ENCODE data around the gene STBD1. TPM values are rescaled to one million over a fixed set of nuclear protein-coding genes. Genes with fewer than 3 reads are reported as not detected.

The STBD1 gene
- total and polyA plus RNA-seq, 9 of the 15 experiments (the other 6 are each of a cell fraction or from before 2014, with no cell fraction given): 0.08 to 0.64 (median 0.27) TPM; not detected in 2

DNA sequence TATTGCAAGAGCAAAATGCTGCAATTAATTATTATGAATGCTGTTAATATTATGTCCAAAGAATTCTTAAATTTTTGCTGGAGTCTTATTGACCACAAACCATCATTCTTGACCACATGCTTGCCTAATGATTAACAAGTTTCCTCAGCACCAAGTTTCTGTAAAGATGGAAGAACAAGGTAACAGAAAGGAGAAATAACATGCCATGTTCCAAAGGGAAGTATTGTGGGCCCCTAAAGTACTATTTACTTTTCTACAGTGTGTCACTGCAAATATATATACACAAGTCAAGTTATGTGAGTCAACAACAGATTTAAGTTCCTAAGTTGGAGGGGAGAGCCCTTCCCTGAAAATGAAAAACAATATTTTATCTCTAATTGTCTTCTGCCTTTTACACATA is 34.5 kb upstream of the STBD1 start:
- Histone ChIP-seq H3K36me3 (ENCODE audit: control insufficient read depth, insufficient read depth, low read length) (no peaks in the 10 kb centered on the region; the same call in 2 of the 3 replicates), H3K9me3 (replicated peaks; ENCODE audit: control insufficient read depth, insufficient read depth, low read depth, low read length) (no peaks in the 10 kb centered on the region), H3K27ac (ENCODE audit: extremely low read depth, low read depth, low read length) (no peak overlapping the region), H3K4me2 (ENCODE audit: insufficient read depth, low read length) (no peak overlapping the region), H3K4me1 (replicated peaks in 1 of 2; ENCODE audit: control insufficient read depth in 2 of 2, insufficient read depth in 2 of 2, low read length in 2 of 2) (no peaks in the 10 kb centered on the region; a peak in 1 of 5 replicates), H3K9me1 (ENCODE audit: control insufficient read depth, insufficient read depth, low read length) (no peaks in the 10 kb centered on the region), H3K9ac (ENCODE audit: insufficient read depth in 1 of 2, low read depth in 2 of 2, low read length in 2 of 2) (no peak overlapping the region), H3K79me2 (ENCODE audit: control insufficient read depth, insufficient read depth, low read length) (no peaks in the 10 kb centered on the region), H4K20me1 (replicated peaks; ENCODE audit: control insufficient read depth, insufficient read depth, low read length) (no peaks in the 10 kb centered on the region), H3K27me3 (ENCODE audit: control insufficient read depth in 2 of 2, insufficient read depth in 2 of 2, low read length in 2 of 2) (no peaks in the 10 kb centered on the region), H3K4me3 (no peak overlapping the region), H2AFZ (ENCODE audit: low read depth, low read length) (no peak overlapping the region)
- in situ Hi-C loops (cut with MboI) (no loop called here), intact Hi-C loops (cut with micrococcal nuclease) (no loop called here)
- POLR2A ChIA-PET: no interaction called here
- TF ChIP-seq SRSF7 (optimal IDR thresholded peaks at IDR 0.05; ENCODE audit: low read depth, low read length): no peak
- TF ChIP-seq, protein P1, sequence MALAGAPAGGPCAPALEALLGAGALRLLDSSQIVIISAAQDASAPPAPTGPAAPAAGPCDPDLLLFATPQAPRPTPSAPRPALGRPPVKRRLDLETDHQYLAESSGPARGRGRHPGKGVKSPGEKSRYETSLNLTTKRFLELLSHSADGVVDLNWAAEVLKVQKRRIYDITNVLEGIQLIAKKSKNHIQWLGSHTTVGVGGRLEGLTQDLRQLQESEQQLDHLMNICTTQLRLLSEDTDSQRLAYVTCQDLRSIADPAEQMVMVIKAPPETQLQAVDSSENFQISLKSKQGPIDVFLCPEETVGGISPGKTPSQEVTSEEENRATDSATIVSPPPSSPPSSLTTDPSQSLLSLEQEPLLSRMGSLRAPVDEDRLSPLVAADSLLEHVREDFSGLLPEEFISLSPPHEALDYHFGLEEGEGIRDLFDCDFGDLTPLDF (CRISPR knock-in tag; IDR thresholded peaks at IDR 0.05): no peak
- no peak for TF ChIP-seq NCOA1 (IDR thresholded peaks at IDR 0.05; ENCODE audit: low read depth)
- TF ChIP-seq SUPT5H (IDR thresholded peaks at IDR 0.05): no peak
- no peak for TF ChIP-seq ZNF174 (CRISPR knock-in tag; IDR thresholded peaks at IDR 0.05)
- no peak for TF ChIP-seq BRD4 (IDR thresholded peaks at IDR 0.05)
- TF ChIP-seq HDAC6 (IDR thresholded peaks at IDR 0.05; ENCODE audit: low read depth, low read length): no peak
- TF ChIP-seq PTRF (tag; IDR thresholded peaks at IDR 0.05): no peak
- no peak for TF ChIP-seq L3MBTL2 (IDR thresholded peaks at IDR 0.05)
- TF ChIP-seq ZKSCAN8 (CRISPR knock-in tag; IDR thresholded peaks at IDR 0.05): no peak
- TF ChIP-seq MIER1 (IDR thresholded peaks at IDR 0.05; ENCODE audit: low read depth): no peak
- TF ChIP-seq MCM7 (IDR thresholded peaks at IDR 0.05): no peak
- TF ChIP-seq, protein P2, sequence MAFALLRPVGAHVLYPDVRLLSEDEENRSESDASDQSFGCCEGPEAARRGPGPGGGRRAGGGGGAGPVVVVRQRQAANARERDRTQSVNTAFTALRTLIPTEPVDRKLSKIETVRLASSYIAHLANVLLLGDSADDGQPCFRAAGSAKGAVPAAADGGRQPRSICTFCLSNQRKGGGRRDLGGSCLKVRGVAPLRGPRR (CRISPR knock-in tag; IDR thresholded peaks at IDR 0.05): no peak
- no peak for TF ChIP-seq RFX1 (IDR thresholded peaks at IDR 0.05)
- TF ChIP-seq TBP (optimal IDR thresholded peaks at IDR 0.05; ENCODE audit: low read depth, low read length): no peak
- no peak for TF ChIP-seq CBX1 (IDR thresholded peaks at IDR 0.05; ENCODE audit: low read depth)
- TF ChIP-seq FOXP1 (CRISPR knock-in tag; IDR thresholded peaks at IDR 0.05): no peak
- no peak for TF ChIP-seq NFATC3 (IDR thresholded peaks at IDR 0.05)
- ATAC-seq (no peak), FAIRE-seq (no peak), DNase-seq (ENCODE audit: extremely low read depth in 1 of 4, low spot score in 3 of 4) (no peak)
- CTCF ChIA-PET (ENCODE audit: low intra/inter-chr PET ratio): no interaction called here
- no TSS peak for BruUV-seq (replicated peaks)
